Ishikawa (cell line): Measurements from ENCODE around the gene VAPB.

Experiments
- CEBPB ChIP-seq: IDR thresholded peaks from 2 replicates; pipeline ENCODE4 v1.6.1; 2012
- CREB1 ChIP-seq: IDR thresholded peaks from 2 replicates; pipeline ENCODE4 v1.6.1; 2012; ENCODE audit warnings: low read depth
- EGR1 ChIP-seq: IDR thresholded peaks from 2 replicates; pipeline ENCODE4 v1.6.1; 2012
- EP300 ChIP-seq: IDR thresholded peaks from 2 replicates; pipeline ENCODE4 v1.6.1; 2012; ENCODE audit warnings: borderline replicate concordance
- FOXM1 ChIP-seq: IDR thresholded peaks from 2 replicates; pipeline ENCODE4 v1.6.1; 2012; ENCODE audit warnings: low read depth, borderline replicate concordance
- MAX ChIP-seq: IDR thresholded peaks from 2 replicates; pipeline ENCODE4 v1.6.1; 2012
- NFIC ChIP-seq: IDR thresholded peaks from 2 replicates; pipeline ENCODE4 v1.6.1; 2012
- RAD21 ChIP-seq: IDR thresholded peaks from 2 replicates; pipeline ENCODE4 v1.6.1; 2012; ENCODE audit warnings: low read depth
- REST ChIP-seq: IDR thresholded peaks from 2 replicates; pipeline ENCODE4 v1.6.1; 2012; ENCODE audit warnings: low read depth, mild to moderate bottlenecking
- TAF1 ChIP-seq: IDR thresholded peaks from 2 replicates; pipeline ENCODE4 v1.6.1; 2012; ENCODE audit warnings: low read depth, mild to moderate bottlenecking
- TCF12 ChIP-seq: IDR thresholded peaks from 2 replicates; pipeline ENCODE4 v1.6.1; 2012; ENCODE audit warnings: low read depth
- TEAD4 ChIP-seq: IDR thresholded peaks from 2 replicates; pipeline ENCODE4 v1.6.1; 2012
- USF1 ChIP-seq: IDR thresholded peaks from 2 replicates; pipeline ENCODE4 v1.6.1; 2012
- YY1 ChIP-seq: IDR thresholded peaks from 2 replicates; pipeline ENCODE4 v1.6.1; 2012; ENCODE audit warnings: low read depth
- ZBTB7A ChIP-seq: IDR thresholded peaks from 2 replicates; pipeline ENCODE4 v1.6.1; 2012; ENCODE audit warnings: low read depth

The VAPB gene

GRCh38 chr20:58441723-58442122 is 52.7 kb downstream of the VAPB start:
- no peak for TF ChIP-seq REST
- no peak for TF ChIP-seq USF1
- TF ChIP-seq NFIC, result no peak
- TF ChIP-seq EGR1, result no peak
- no peak for TF ChIP-seq ZBTB7A

- no peak for TF ChIP-seq EP300
- TF ChIP-seq ZBTB7A, result no peak
- TF ChIP-seq CREB1, result no peak
- no peak for TF ChIP-seq EGR1
- TF ChIP-seq TAF1, result no peak
- no peak for TF ChIP-seq YY1
- TF ChIP-seq CEBPB, result no peak
- no peak for TF ChIP-seq NFIC
- no peak for TF ChIP-seq RAD21
- TF ChIP-seq USF1, result no peak
- no peak for TF ChIP-seq FOXM1
- no peak for TF ChIP-seq REST
- no peak for TF ChIP-seq MAX
- TF ChIP-seq TCF12, result no peak
- no peak for TF ChIP-seq TEAD4
These were observed 55.8 kb downstream of the VAPB start for GRCh38 chr20:58444746-58445255.

- no peak for TF ChIP-seq YY1
These were observed 57.4 kb downstream of the VAPB start for GRCh38 chr20:58446264-58446959.

GRCh38 chr20:58446960-58447265 is 57.9 kb downstream of the VAPB start:
- TF ChIP-seq YY1, result no peak
- no peak for TF ChIP-seq EP300
- no peak for TF ChIP-seq MAX
- TF ChIP-seq TCF12, result no peak
- TF ChIP-seq ZBTB7A, result no peak
- no peak for TF ChIP-seq NFIC
- no peak for TF ChIP-seq FOXM1
- no peak for TF ChIP-seq CEBPB
- TF ChIP-seq EGR1, result no peak
- TF ChIP-seq CREB1, result no peak
- no peak for TF ChIP-seq TAF1
- TF ChIP-seq REST, result no peak
- TF ChIP-seq USF1, result no peak
- no peak for TF ChIP-seq TEAD4
- TF ChIP-seq RAD21, result no peak
